Measurements from ENCODE around the gene SYTL3. TPM values are rescaled to one million over a fixed set of nuclear protein-coding genes. Genes with fewer than 3 reads are reported as not detected.

The SYTL3 gene
- total and polyA plus RNA-seq, 9 of the 15 experiments (the other 6 are each of a cell fraction or from before 2014, with no cell fraction given) = 0.04 to 0.46 (median 0.17) TPM; not detected in 1

DNA sequence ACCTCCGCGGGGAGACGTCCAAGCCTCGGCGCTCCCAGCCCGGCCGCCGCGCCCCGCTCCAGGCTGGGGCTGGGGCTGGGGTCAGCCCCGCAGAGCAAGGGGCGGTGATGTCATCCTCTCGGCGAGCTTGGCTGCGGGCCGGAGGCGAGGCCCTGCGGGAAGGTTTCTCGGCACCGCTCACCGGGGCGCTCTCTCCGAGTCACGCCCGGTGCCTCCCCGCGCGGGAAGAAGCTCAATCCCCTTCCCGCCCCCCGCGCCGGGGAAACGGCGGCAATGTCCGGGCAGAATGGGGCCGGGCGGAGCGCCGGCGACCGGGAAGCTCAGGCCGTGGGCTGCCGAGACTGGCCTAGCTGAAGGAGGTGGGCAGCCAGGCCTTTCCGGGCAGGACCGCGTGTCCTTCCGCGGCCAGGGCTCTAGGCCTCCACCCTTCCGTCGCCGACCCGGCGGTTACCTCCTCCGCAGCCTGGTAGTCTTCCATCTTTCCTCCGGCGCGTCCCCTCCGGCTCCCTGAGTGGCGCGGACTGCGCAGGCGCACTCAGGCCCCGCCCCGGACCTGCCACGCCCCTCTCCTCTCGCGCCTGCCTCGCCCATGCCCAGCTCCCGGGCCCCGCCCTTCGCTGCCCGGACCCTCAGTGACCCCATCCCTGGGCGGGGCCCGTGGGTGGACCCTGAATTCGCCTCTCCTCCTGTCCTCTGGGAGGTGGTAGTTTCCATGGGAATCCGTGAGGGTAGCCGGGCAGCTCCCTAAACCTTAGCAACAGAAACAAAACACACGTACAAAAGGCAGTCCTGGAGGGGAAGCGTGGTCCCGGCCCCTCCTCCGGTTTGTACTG is 5.4 kb upstream of the SYTL3 start, which contains the start of gene DYNLT1 (continued):
- no peak for TF ChIP-seq ZNF133 (CRISPR knock-in tag; IDR thresholded peaks at IDR 0.05)
- TF ChIP-seq CBX8 (IDR thresholded peaks at IDR 0.05; ENCODE audit: borderline replicate concordance, extremely low read depth, low read depth, low read length, poor library complexity, severe bottlenecking) = no peak
- no peak for TF ChIP-seq KDM2B (CRISPR knock-in tag; IDR thresholded peaks at IDR 0.05)
- no peak for TF ChIP-seq ZNF311 (CRISPR knock-in tag; IDR thresholded peaks at IDR 0.05)
- TF ChIP-seq, protein P1, sequence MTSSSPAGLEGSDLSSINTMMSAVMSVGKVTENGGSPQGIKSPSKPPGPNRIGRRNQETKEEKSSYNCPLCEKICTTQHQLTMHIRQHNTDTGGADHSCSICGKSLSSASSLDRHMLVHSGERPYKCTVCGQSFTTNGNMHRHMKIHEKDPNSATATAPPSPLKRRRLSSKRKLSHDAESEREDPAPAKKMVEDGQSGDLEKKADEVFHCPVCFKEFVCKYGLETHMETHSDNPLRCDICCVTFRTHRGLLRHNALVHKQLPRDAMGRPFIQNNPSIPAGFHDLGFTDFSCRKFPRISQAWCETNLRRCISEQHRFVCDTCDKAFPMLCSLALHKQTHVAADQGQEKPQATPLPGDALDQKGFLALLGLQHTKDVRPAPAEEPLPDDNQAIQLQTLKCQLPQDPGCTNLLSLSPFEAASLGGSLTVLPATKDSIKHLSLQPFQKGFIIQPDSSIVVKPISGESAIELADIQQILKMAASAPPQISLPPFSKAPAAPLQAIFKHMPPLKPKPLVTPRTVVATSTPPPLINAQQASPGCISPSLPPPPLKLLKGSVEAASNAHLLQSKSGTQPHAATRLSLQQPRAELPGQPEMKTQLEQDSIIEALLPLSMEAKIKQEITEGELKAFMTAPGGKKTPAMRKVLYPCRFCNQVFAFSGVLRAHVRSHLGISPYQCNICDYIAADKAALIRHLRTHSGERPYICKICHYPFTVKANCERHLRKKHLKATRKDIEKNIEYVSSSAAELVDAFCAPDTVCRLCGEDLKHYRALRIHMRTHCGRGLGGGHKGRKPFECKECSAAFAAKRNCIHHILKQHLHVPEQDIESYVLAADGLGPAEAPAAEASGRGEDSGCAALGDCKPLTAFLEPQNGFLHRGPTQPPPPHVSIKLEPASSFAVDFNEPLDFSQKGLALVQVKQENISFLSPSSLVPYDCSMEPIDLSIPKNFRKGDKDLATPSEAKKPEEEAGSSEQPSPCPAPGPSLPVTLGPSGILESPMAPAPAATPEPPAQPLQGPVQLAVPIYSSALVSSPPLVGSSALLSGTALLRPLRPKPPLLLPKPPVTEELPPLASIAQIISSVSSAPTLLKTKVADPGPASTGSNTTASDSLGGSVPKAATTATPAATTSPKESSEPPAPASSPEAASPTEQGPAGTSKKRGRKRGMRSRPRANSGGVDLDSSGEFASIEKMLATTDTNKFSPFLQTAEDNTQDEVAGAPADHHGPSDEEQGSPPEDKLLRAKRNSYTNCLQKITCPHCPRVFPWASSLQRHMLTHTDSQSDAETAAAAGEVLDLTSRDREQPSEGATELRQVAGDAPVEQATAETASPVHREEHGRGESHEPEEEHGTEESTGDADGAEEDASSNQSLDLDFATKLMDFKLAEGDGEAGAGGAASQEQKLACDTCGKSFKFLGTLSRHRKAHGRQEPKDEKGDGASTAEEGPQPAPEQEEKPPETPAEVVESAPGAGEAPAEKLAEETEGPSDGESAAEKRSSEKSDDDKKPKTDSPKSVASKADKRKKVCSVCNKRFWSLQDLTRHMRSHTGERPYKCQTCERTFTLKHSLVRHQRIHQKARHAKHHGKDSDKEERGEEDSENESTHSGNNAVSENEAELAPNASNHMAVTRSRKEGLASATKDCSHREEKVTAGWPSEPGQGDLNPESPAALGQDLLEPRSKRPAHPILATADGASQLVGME (CRISPR knock-in tag; IDR thresholded peaks at IDR 0.05) = peak; percentile 15; the same call in 1 of the 2 replicates
- TF ChIP-seq ZNF551 (CRISPR knock-in tag; IDR thresholded peaks at IDR 0.05) = no peak
- TF ChIP-seq SOX6 (IDR thresholded peaks at IDR 0.05) = peak; percentile 64; the same call in 1 of the 2 replicates
- peak; percentile 84; the same call in 1 of the 2 replicates for TF ChIP-seq NR3C1 (CRISPR knock-in tag; IDR thresholded peaks at IDR 0.05)
- peak; percentile 89; the same call in 1 of the 2 replicates for TF ChIP-seq SRSF1 (IDR thresholded peaks at IDR 0.05; ENCODE audit: low read depth, low read length)
- TF ChIP-seq NFYB (IDR thresholded peaks at IDR 0.05; ENCODE audit: extremely low read depth, insufficient read length) = no peak
- TF ChIP-seq, protein P2, sequence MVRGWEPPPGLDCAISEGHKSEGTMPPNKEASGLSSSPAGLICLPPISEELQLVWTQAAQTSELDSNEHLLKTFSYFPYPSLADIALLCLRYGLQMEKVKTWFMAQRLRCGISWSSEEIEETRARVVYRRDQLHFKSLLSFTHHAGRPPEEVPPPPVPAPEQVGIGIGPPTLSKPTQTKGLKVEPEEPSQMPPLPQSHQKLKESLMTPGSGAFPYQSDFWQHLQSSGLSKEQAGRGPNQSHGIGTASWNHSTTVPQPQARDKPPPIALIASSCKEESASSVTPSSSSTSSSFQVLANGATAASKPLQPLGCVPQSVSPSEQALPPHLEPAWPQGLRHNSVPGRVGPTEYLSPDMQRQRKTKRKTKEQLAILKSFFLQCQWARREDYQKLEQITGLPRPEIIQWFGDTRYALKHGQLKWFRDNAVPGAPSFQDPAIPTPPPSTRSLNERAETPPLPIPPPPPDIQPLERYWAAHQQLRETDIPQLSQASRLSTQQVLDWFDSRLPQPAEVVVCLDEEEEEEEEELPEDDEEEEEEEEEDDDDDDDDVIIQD (CRISPR knock-in tag; IDR thresholded peaks at IDR 0.05) = no peak
- peak; percentile 88 to 92 for TF ChIP-seq MAZ (CRISPR knock-in tag; conservative IDR thresholded peaks at IDR 0.05 in 1 of 2, IDR thresholded peaks at IDR 0.05 in 1 of 2)
- no peak for TF ChIP-seq ZNF778 (CRISPR knock-in tag; IDR thresholded peaks at IDR 0.05)
- TF ChIP-seq BRF1 (IDR thresholded peaks at IDR 0.05; ENCODE audit: borderline replicate concordance, extremely low read depth, insufficient read length) = no peak
- TF ChIP-seq GTF2E2 (tag; IDR thresholded peaks at IDR 0.05) = peak; percentile 56; the same call in 1 of the 2 replicates
- TF ChIP-seq EZH2 (IDR thresholded peaks at IDR 0.05; ENCODE audit: borderline replicate concordance, low read depth, low read length) = no peak
- peak; percentile 90; the same call in 1 of the 2 replicates for TF ChIP-seq MTA3 (IDR thresholded peaks at IDR 0.05; ENCODE audit: borderline replicate concordance)
- TF ChIP-seq POLR3A (IDR thresholded peaks at IDR 0.05; ENCODE audit: borderline replicate concordance, extremely low read depth, insufficient read depth, insufficient read length) = no peak
- no peak for TF ChIP-seq SRSF7 (optimal IDR thresholded peaks at IDR 0.05; ENCODE audit: low read depth, low read length)
- TF ChIP-seq ZNF165 (CRISPR knock-in tag; IDR thresholded peaks at IDR 0.05; ENCODE audit: borderline replicate concordance) = 0 out of 2 replicates have a peak, but pooled peaks have one; percentile 41

Measured in K562 (cell line).